CD4-positive, alpha-beta T cell treated with Interleukin-15 for 4 hours (primary cell): Measurements from ENCODE around the gene RPL31.

Experiments
- DNase-seq: peaks from one replicate; pipeline ENCODE4 v3.0.0-alpha.2; 2020; ENCODE audit warnings: low spot score

RPL31 gene

GRCh38 chr2:101001691-101002561, at the start of gene RPL31:
RPL31 (plus strand) TSS chr2:101002289; CDS start chr2:101002702, 413 bp downstream.
- DNase-seq, result peak; percentile 95

DNA sequence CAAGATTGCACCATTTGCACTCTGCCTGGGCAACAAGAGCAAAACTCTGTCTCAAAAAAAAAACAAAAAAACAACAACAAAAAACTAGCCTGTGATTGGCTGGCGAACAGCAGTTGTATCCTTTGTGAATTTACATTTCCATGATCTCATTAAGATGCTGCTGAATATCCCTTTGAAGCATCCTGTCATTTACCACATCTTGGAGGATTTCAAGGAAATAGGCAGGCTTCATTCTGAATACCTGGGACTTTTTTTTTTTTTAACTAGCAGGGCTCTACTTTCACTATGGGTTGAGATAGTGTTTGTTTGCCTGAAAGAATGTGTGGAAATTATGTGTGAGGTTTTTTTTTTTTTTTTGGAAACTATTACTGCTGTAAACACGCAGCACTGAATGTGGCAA, 49.6 kb upstream of the RPL31 start:
- no peak for DNase-seq

GRCh38 chr2:100953406-100954043, 48.6 kb upstream of the RPL31 start:
- DNase-seq, result no peak

- DNase-seq, result no peak
These were observed 48.1 kb upstream of the RPL31 start for GRCh38 chr2:100954044-100954420.

DNA sequence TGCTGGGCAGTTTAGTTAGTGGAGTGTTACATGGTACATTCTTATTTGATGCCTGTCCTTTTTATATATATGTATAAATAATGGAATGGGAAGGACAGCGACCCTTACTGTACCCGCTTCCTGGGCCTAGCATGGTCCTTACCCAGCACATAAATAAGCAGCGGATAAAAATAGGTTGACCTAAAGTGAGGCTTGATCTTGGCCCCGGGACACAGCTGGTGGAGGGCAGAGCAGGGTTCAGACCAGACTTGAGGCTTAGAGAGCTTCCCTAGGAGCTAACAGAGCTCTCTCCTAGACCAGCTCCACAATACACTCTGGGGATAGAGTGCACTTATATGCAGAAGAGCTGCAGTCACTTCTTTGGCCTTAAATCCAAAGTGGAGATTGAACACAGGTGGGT, 46.9 kb upstream of the RPL31 start:
- no peak for DNase-seq

- no peak for DNase-seq
These were observed 46.0 kb upstream of the RPL31 start for GRCh38 chr2:100956081-100956480.

DNA sequence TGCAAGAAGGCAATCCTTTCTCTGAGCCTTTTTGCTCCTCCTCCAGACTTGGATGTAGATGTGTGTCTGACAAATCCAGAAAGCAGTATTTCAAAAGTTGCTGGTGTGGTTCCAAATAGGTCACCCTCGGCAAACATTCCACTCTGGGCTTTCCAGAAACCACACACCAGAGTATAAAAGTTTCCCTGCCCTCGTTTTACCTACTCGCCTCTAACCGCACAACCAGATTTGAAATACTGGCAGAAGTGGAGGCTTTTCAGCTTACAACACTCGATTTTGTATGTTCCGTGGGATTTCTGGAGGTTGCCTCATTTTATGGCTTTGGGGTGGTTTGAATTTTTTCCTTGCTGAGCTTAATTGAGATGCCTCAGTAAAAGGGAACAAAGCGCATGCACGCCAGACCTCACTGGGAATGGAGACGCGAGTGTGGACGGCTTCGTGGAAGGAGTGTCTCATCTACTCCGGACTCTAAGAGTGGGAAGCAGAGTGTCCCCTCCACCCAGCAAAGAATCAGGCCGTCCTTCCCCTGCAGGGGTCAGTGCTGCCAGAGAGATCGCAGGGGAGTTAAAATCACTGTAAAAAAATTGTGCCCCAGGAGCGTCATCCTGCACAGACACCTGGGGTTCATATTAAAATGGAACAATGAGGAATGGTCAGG, 44.0 kb upstream of the RPL31 start:
- no peak for DNase-seq

DNA sequence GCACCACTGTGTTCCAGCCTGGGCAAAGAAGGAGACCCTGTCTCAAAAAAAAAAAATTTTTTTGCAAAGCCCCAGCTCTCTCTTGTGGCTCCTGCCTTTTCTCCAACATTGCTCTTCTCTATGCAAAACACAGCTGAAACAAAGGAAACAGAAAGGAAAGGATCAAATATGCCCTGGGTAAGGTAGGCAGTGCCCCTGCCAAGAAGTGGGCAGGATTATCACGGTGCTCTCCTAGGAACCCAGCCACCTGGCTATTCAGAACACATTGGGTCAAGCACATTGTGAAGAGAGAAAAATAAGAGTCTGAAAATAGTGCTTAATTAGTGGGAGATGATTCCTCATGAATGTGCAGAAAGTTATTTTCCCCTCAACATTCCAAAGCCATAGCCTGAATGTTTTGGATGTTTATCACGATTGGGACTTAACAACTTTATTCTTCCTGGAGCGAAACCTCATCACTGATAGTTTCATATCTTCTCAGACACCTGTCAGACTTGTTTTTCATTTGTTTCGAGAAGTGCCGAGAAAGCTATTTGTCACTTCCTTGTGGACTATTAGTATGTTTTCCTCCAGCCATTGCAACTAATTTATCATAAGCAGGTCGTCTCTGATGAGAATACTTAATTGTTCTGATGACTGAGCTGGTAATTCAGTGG, 42.7 kb upstream of the RPL31 start:
- no peak for DNase-seq

DNA sequence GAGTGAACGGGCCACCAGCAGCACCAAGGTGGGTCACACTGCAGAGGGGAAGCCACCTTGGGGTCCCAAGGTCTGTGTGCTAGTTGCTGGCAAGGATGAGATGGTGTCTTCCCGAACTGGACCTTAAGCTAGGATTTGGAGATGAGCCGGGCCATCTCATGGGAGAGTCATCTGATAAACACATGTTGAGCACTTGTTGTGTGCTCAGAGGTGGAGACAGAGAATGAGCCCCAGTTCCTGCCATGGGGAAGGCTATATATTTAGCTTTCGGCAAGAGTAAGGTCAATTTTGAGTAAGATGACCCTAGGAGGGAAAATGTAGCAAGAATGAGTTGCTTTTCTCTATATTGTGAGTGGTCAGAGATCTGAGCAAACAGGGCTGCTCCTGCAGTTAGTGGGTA, 41.4 kb upstream of the RPL31 start:
- no peak for DNase-seq

GRCh38 chr2:100962366-100963025, 39.6 kb upstream of the RPL31 start:
- DNase-seq, result no peak

GRCh38 chr2:100963026-100963375, 39.1 kb upstream of the RPL31 start:
- no peak for DNase-seq

GRCh38 chr2:100964222-100964621, 37.9 kb upstream of the RPL31 start:
- DNase-seq, result no peak

DNA sequence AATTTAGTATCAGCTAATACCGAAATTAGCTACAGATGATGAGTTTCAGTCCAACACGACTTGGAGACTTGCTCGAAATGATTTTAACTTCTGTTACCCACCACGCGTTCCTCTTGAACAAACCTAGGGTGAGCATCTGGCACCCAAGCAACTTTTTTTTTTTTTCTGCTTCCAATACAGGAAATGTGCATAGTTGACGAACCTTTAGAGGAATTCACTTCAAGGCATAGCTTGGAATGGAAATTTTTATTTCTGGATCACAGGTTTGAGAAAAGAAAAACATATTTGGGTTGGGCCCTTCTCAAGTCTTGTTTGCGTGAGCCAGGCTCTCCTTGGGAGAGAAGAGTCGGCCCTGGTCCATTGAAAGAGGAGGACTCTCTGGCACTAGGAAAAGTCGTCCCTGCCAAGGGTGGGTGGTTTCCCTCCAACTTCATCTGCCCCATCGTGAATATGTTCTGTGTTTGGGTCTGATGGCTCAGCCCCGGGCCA, 37.4 kb upstream of the RPL31 start:
- no peak for DNase-seq

GRCh38 chr2:100965596-100965995, 36.5 kb upstream of the RPL31 start:
- no peak for DNase-seq

DNA sequence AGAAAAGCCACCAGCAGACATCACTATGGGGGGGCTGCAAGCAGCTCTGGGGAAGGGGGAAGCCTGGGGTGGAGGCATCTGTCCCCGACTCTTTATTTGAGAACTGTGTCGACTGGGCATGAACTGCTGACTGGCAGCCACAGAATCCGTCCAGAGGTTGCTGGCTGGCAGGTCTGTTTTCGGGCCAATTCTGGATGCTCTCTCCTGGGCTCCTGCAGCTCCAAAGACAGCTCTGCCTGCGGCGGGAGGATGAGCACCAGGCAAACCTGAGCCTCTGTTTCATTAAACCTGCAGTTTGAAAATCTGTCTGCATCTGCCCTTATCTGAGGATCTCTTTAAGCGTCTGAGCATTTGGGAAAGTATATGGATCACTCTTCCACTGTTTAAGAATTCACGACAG, 34.4 kb upstream of the RPL31 start:
- no peak for DNase-seq

DNA sequence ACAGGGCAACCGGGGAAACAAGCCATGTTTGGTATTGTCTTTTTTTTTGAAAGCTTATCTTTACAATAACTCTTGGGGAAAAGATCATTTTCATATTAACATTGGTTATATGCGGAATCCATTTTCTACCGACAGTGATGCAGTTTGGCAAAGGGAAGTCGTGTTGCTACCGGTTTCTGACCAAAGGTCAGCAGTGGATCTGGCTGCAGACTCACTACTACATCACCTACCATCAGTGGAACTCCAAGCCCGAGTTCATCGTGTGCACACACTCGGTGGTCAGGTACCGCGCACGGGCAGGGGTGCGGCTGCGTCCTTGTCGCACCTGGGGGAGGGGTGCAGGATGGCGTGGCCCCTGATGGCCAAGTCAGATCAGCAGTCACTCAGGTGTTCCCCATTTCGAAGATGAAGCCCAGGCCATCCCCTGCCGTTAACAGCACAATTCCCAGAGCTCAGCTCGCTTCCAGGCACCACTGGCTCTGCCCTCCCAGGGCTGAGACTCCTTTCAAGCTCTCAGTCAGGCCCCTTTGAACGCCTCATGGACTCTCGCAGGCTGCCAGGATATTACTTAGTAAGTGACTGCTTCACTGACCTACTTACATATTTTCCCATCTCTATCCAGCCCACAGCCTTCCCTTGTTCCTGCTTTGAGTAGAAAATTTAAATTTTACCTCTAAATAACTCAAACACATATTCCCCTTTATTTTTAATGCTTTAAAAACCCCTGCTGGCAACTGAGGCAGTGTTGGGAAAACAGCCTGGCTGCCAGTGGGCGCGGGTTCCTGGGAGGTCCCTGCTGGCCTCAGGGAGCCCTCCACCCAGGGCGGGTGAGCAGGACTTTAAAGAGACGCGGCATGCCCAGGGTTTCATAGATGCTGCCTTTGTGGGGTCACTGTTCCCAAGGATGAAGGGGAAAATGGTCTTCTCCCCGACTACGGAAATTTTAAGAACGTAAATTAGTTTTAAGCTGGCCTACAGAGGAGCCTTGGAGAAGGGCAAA, 33.6 kb upstream of the RPL31 start:
- DNase-seq, result no peak

- no peak for DNase-seq
These were observed 32.1 kb upstream of the RPL31 start for GRCh38 chr2:100969998-100970397.

DNA sequence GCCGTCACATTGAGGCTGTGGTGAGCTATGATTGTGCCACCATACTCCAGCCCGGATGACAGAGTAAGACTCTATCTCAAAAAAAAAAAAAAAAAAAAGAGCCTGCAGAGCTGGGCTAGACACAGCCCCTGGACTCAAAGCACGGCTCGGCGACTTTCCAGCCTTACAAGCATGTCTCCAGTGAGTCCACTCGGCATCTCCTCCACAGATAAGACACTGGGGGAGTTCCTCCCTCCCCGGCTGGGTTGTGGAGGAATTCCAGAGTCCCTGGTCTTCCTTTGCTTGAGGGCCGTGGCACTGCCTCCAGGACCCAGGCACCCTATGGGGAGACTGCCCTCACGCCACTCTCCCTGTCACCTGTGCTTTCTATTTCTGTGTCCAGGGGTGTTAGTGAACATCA, 30.9 kb upstream of the RPL31 start:
- DNase-seq, result no peak

DNA sequence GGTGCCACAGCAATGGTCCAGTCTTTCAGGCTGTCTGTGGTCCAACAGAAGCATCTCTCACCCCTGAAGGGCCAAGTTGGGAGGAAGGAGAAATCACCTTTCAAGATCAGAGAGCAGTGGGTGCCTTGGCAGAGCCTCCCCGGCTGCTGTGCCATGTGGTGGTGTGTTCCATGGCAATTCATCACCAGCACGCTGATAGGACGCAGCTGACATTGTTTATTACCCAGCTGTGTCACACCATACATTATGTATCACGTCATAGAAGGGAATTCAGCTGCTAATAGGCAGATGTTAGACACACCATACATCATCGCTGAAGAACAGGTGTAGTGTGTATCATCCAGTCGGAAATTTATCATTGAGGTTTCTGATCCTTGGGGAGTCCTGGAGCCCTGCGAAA, 29.6 kb upstream of the RPL31 start:
- no peak for DNase-seq

GRCh38 chr2:100974712-100975520, 27.2 kb upstream of the RPL31 start:
- DNase-seq, result no peak
